Parathyroid adenoma (tissue), 2 donors: ENCODE results near the gene SLC17A6.

Experiments used
- H2AFZ ChIP-seq: fragments of 300-600 bp; sonication (generic); one replicate; pipeline ENCODE4 v1.7.0; 2017; ENCODE audit warnings: antibody characterized with exemption, mild to moderate bottlenecking
- H3K27ac ChIP-seq: fragments of 300-600 bp; sonication (generic); one replicate; pipeline ENCODE4 v1.7.0; 2017
- H3K27me3 ChIP-seq: fragments of 300-600 bp; sonication (generic); one replicate; pipeline ENCODE4 v1.7.0; 2017; ENCODE audit warnings: low read length; ENCODE audit not compliant: control insufficient read depth, insufficient read depth
- H3K36me3 ChIP-seq: fragments of 300-600 bp; sonication (generic); one replicate; pipeline ENCODE4 v1.7.0; 2017; ENCODE audit warnings: low read length; ENCODE audit not compliant: control insufficient read depth, insufficient read depth
- H3K4me1 ChIP-seq: fragments of 300-600 bp; sonication (generic); one replicate; pipeline ENCODE4 v1.7.0; 2017; ENCODE audit warnings: control low read depth
- H3K4me2 ChIP-seq: fragments of 300-600 bp; sonication (generic); one replicate; pipeline ENCODE4 v1.7.0; 2017; ENCODE audit warnings: low read length
- H3K4me3 ChIP-seq: fragments of 300-600 bp; sonication (generic); one replicate; pipeline ENCODE4 v1.7.0; 2017; ENCODE audit warnings: low read depth, low read length
- H3K79me2 ChIP-seq: fragments of 300-600 bp; sonication (generic); one replicate; pipeline ENCODE4 v1.7.0; 2017; ENCODE audit warnings: control low read depth
- H3K9ac ChIP-seq: fragments of 300-600 bp; sonication (generic); one replicate; pipeline ENCODE4 v1.7.0; 2017; ENCODE audit warnings: mild to moderate bottlenecking
- H3K9me3 ChIP-seq: fragments of 300-600 bp; sonication (generic); one replicate; pipeline ENCODE4 v1.7.0; 2017; ENCODE audit warnings: low read length; ENCODE audit not compliant: control insufficient read depth
- CTCF ChIP-seq: fragments of 300-600 bp; sonication (generic); IDR thresholded peaks from one replicate; pipeline ENCODE4 v1.7.0; 2017; ENCODE audit warnings: antibody characterized with exemption, mild to moderate bottlenecking
- donor health status: primary hyperparathyroidism.

Gene SLC17A6

GRCh38 chr11:22387126-22387525 is 48.9 kb downstream of the SLC17A6 start:
- Histone ChIP-seq H3K4me1 (no peaks in the 10 kb centered on the region), H3K9me3 (no peaks in the 10 kb centered on the region), H3K9ac (no peak overlapping the region), H3K79me2 (no peaks in the 10 kb centered on the region), H2AFZ (no peak overlapping the region), H3K4me3 (no peak overlapping the region), H3K4me2 (no peak overlapping the region), H3K27ac (no peak overlapping the region), H3K36me3 (no peaks in the 10 kb centered on the region), H3K27me3 (no peaks in the 10 kb centered on the region)
- TF ChIP-seq CTCF, result no peak

GRCh38 chr11:22389526-22390282 is 51.5 kb downstream of the SLC17A6 start:
- Histone ChIP-seq H3K9me3 (no peaks in the 10 kb centered on the region), H3K27me3 (no peaks in the 10 kb centered on the region), H3K9ac (no peak overlapping the region), H3K36me3 (no peaks in the 10 kb centered on the region), H3K4me3 (no peak overlapping the region), H3K79me2 (no peaks in the 10 kb centered on the region), H3K4me1 (no peaks in the 10 kb centered on the region), H3K27ac (no peak overlapping the region), H3K4me2 (no peak overlapping the region), H2AFZ (no peak overlapping the region)
- TF ChIP-seq CTCF, result no peak

GRCh38 chr11:22390283-22390655 is 52.1 kb downstream of the SLC17A6 start:
- no peaks in the 10 kb centered on the region for H3K4me1 ChIP-seq
- no peak overlapping the region for H3K9ac ChIP-seq
- H3K79me2 ChIP-seq, result no peaks in the 10 kb centered on the region
- no peak for TF ChIP-seq CTCF
- H3K27me3 ChIP-seq, result no peaks in the 10 kb centered on the region
- H3K9me3 ChIP-seq, result no peaks in the 10 kb centered on the region
- no peaks in the 10 kb centered on the region for H3K36me3 ChIP-seq
- H3K27ac ChIP-seq, result no peak overlapping the region
- no peak overlapping the region for H3K4me3 ChIP-seq
- H3K4me2 ChIP-seq, result no peak overlapping the region
- H2AFZ ChIP-seq, result no peak overlapping the region

- H3K27ac ChIP-seq, result no peak overlapping the region
- no peak for TF ChIP-seq CTCF
- H2AFZ ChIP-seq, result no peak overlapping the region
- no peak overlapping the region for H3K4me3 ChIP-seq
- no peaks in the 10 kb centered on the region for H3K27me3 ChIP-seq
- no peaks in the 10 kb centered on the region for H3K79me2 ChIP-seq
- no peaks in the 10 kb centered on the region for H3K9me3 ChIP-seq
- H3K4me1 ChIP-seq, result no peaks in the 10 kb centered on the region
- no peak overlapping the region for H3K4me2 ChIP-seq
- no peaks in the 10 kb centered on the region for H3K36me3 ChIP-seq
- no peak overlapping the region for H3K9ac ChIP-seq
These were observed 54.4 kb downstream of the SLC17A6 start for GRCh38 chr11:22392561-22392960.

- H3K9ac ChIP-seq, result no peak overlapping the region
- no peaks in the 10 kb centered on the region for H3K79me2 ChIP-seq
- no peak overlapping the region for H3K27ac ChIP-seq
- H3K36me3 ChIP-seq, result no peaks in the 10 kb centered on the region
- no peak for TF ChIP-seq CTCF
- H3K9me3 ChIP-seq, result no peaks in the 10 kb centered on the region
- no peak overlapping the region for H2AFZ ChIP-seq
- H3K4me3 ChIP-seq, result no peak overlapping the region
- H3K27me3 ChIP-seq, result no peaks in the 10 kb centered on the region
- no peaks in the 10 kb centered on the region for H3K4me1 ChIP-seq
- no peak overlapping the region for H3K4me2 ChIP-seq
These were observed 67.2 kb downstream of the SLC17A6 start for GRCh38 chr11:22405377-22405776.
